Uterus (tissue), 4 donors: ENCODE data around the gene IFIT3. TPM values are rescaled to one million over a fixed set of nuclear protein-coding genes. Genes with fewer than 3 reads are reported as not detected.

ENCODE experiments used
- DNase-seq, 2 donors: peaks; one replicate each; pipeline ENCODE4 v3.0.0-alpha.2; 2019 to 2020
- H3K27ac ChIP-seq, 2 donors: fragments of 200-600 bp; sonication (generic); 1 replicate in 1 of 2; 2 replicates in 1 of 2; pipeline ENCODE4 v1.5.1; 2016 to 2018
- H3K27me3 ChIP-seq, 2 donors: fragments of 200-600 bp; sonication (generic); one replicate each; pipeline ENCODE4 v1.5.1; 2018 to 2019; ENCODE audit warnings: control low read depth in 1 of 2
- H3K36me3 ChIP-seq, 2 donors: fragments of 200-600 bp; sonication (generic); one replicate each; pipeline ENCODE4 v1.5.1; 2019; ENCODE audit warnings: control low read depth in 1 of 2
- H3K4me1 ChIP-seq, 2 donors: fragments of 200-600 bp; sonication (generic); one replicate each; pipeline ENCODE4 v1.5.1; 2018 to 2019; ENCODE audit warnings: control low read depth in 1 of 2
- H3K4me3 ChIP-seq, 2 donors: fragments of 200-600 bp; sonication (generic); 1 replicate in 1 of 2; 2 replicates in 1 of 2; pipeline ENCODE4 v1.5.1; 2018 to 2019; ENCODE audit warnings: mild to moderate bottlenecking in 1 of 2
- H3K9me3 ChIP-seq, 2 donors: fragments of 200-600 bp; sonication (generic); one replicate each; pipeline ENCODE4 v1.5.1; 2019; ENCODE audit warnings: control low read depth in 1 of 2
- POLR2A ChIP-seq, 2 donors: fragments of 450-650 bp; IDR thresholded peaks; one replicate each; pipeline ENCODE4 v1.6.1; 2016; ENCODE audit warnings: antibody characterized with exemption in 2 of 2, mild to moderate bottlenecking in 1 of 2, moderate library complexity in 1 of 2
- intact Hi-C: fragments of 100-400 bp; cut with DNase I; formaldehyde crosslinking; loops from one replicate; pipeline ENCODE4 v1.15.1; 2023; ENCODE audit warnings: low total_unique reads
- total RNA-seq, 4 donors: library from RNA; depleted of rRNA in 3 of 4; stranded (reverse); fragments of >200 nt in 3 of 4; gene quantifications; one replicate each; pipeline versions ENCODE4 v1.1.0 to v1.2.4, GENCODE V29; 2014 to 2023
- TF ChIP-seq, protein P1 (sequence below), 4 experiments: fragments of 200-600 bp in 2 of 4; fragments of 450-650 bp in 2 of 4; sonication (generic) in 2 of 4; IDR thresholded peaks; one replicate each; pipeline ENCODE4 v1.5.1; 2016 to 2019; ENCODE audit warnings: antibody characterized with exemption in 4 of 4, mild to moderate bottlenecking in 2 of 4, moderate library complexity in 1 of 4
- donor health status: DM: yes; HTN: yes; CAD: no.

IFIT3 gene
- total RNA-seq, 4 donors from 2014 or later: 6.9 to 25.3 (median 15.6) TPM

DNA sequence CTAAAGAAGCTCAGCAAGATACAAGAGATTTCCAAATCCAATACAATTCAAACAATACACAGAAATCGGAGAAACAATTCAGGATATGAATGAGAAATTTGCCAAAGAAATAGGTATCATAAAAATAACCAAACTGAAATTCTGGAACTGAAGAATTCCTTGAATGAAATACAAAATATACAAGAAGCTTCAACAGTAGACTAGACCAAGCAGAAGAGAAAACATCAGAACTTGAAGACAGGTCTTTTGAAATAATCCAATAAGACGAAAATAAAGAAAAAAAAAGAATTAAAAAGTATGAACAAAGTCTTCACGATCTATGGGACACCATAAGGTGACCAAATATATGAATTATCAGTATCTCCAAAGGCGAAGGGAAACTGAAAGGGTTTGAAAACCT, 28.8 kb upstream of the IFIT3 start:
- H3K4me1 ChIP-seq: no peaks in the 10 kb centered on the region
- TF ChIP-seq POLR2A (IDR thresholded peaks at IDR 0.05): no peak
- TF ChIP-seq, protein P1, sequence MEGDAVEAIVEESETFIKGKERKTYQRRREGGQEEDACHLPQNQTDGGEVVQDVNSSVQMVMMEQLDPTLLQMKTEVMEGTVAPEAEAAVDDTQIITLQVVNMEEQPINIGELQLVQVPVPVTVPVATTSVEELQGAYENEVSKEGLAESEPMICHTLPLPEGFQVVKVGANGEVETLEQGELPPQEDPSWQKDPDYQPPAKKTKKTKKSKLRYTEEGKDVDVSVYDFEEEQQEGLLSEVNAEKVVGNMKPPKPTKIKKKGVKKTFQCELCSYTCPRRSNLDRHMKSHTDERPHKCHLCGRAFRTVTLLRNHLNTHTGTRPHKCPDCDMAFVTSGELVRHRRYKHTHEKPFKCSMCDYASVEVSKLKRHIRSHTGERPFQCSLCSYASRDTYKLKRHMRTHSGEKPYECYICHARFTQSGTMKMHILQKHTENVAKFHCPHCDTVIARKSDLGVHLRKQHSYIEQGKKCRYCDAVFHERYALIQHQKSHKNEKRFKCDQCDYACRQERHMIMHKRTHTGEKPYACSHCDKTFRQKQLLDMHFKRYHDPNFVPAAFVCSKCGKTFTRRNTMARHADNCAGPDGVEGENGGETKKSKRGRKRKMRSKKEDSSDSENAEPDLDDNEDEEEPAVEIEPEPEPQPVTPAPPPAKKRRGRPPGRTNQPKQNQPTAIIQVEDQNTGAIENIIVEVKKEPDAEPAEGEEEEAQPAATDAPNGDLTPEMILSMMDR (IDR thresholded peaks at IDR 0.05): no peak
- H3K36me3 ChIP-seq: no peaks in the 10 kb centered on the region
- intact Hi-C loops: no loop called here
- H3K27me3 ChIP-seq: no peaks in the 10 kb centered on the region
- no peak overlapping the region for H3K27ac ChIP-seq
- no peak for DNase-seq
- H3K9me3 ChIP-seq: no peaks in the 10 kb centered on the region
- no peak overlapping the region for H3K4me3 ChIP-seq

DNA sequence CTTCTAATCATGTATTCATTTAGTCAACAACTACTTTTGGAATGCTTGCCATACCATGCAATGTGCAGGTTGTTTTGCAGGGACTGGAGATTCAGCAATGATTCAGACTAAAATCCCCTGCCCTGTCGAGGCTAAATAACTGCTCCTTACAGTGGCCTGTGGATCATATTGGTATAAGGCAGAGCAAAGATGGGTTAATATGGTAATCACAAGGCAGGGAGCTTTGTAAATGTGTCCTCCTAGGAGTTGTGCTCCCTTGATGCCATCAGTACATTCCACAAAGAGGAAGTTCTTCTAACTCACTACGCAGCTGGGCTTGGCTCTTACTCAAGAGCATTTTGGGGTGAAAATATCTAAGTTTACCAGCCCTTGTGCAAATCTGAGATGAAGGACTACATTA, 26.6 kb upstream of the IFIT3 start:
- Histone ChIP-seq H3K36me3 (no peaks in the 10 kb centered on the region), H3K4me3 (peak overlapping the region; percentile 36 to 42), H3K4me1 (no peaks in the 10 kb centered on the region), H3K9me3 (no peaks in the 10 kb centered on the region), H3K27me3 (no peaks in the 10 kb centered on the region), H3K27ac (peak overlapping the region; percentile 91 to 98)
- TF ChIP-seq, protein P1 (IDR thresholded peaks at IDR 0.05): no peak
- TF ChIP-seq POLR2A (IDR thresholded peaks at IDR 0.05): no peak
- no peak for DNase-seq
- intact Hi-C loops: no loop called here

DNA sequence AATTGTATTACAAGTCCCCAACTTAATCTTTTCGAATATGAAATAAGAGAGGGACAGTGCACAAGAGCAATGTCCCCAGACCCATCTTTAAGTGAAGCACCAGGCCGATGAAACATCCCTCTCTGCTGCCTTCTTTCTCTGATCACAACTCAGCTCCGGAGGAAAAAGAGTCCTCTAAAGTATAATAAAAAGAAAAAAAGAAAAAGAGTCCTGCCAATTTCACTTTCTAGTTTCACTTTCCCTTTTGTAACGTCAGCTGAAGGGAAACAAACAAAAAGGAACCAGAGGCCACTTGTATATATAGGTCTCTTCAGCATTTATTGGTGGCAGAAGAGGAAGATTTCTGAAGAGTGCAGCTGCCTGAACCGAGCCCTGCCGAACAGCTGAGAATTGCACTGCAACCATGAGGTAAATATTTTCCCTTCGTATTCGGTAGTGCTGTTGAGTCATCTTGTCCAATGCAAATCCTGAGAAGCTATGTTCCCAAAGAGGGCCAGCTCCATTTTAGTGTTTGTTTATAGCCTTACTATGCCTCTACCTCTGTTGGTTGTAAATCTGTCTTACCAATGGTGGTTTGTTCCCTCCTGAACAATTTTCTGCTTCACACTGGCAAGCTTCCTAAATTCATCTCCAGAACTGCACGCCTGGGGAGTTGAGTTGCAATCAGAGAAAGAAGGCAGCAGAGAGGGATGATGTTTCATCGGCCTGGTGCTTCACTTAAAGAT, 25.9 kb upstream of the IFIT3 start, which contains the start of gene IFIT2:
Gene IFIT2, plus strand, starts transcription at position 326 of the 725 bp plus-strand sequence. Its CDS starts 78 bp downstream, at position 404.
- H3K4me1 ChIP-seq: no peaks in the 10 kb centered on the region
- H3K27ac ChIP-seq: peak within 1 kb of the TSS; percentile 91 to 98
- H3K36me3 ChIP-seq: no peaks in the 10 kb centered on the region
- peak; percentile 56 to 66 for TF ChIP-seq POLR2A (IDR thresholded peaks at IDR 0.05)
- TF ChIP-seq, protein P1 (IDR thresholded peaks at IDR 0.05): no peak
- H3K27me3 ChIP-seq: no peaks in the 10 kb centered on the region
- no peaks in the 10 kb centered on the region for H3K9me3 ChIP-seq
- intact Hi-C loops: no loop called here
- peak; percentile 41 to 57 for DNase-seq
- peak within 1 kb of the TSS; percentile 36 to 42 for H3K4me3 ChIP-seq

DNA sequence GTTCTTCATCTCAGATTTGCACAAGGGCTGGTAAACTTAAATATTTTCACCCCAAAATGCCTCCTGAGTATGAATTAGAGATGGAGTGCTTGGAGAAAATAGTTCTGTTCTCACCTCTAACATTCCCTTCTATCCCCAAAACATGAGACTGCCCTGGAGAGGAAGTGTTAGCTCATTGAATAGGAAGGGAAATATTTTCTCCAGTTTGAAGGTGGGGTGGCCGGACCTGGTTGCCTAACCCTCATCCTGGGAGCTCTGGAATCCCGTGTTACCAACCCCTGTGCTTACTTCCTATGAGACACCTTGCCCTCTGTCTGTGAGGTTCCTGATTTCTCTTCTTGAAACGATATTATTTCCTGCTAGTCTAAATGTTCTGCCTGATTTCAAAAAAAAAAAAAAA, 25.2 kb upstream of the IFIT3 start:
- no peak for TF ChIP-seq POLR2A (IDR thresholded peaks at IDR 0.05)
- TF ChIP-seq, protein P1 (IDR thresholded peaks at IDR 0.05): no peak
- H3K4me1 ChIP-seq: no peaks in the 10 kb centered on the region
- H3K4me3 ChIP-seq: peak overlapping the region; percentile 36 to 42
- no peak for DNase-seq
- peak overlapping the region; percentile 91 to 98 for H3K27ac ChIP-seq
- no peaks in the 10 kb centered on the region for H3K9me3 ChIP-seq
- intact Hi-C loops: no loop called here
- no peaks in the 10 kb centered on the region for H3K36me3 ChIP-seq
- no peaks in the 10 kb centered on the region for H3K27me3 ChIP-seq

DNA sequence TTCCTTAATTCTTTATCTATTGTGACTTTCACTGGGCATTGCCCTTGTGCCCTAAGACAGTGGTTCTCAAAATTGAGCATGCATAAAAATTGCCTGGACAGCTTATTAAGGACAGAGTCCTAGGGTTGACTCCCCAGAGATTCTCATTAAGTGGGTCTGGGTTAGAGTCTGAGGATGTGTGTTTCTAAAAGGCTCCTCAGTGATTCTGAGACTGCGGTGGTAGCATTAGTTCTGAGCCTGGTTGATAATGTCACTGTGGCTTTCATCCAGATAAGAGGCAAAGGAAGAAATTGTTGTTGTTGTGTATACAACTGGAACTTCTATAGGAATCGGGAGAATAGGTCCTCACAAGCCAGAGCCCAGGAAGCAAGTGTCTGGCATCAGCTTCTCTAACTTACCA, 24.6 kb upstream of the IFIT3 start:
- Histone ChIP-seq H3K27ac (peak overlapping the region; percentile 91 to 98), H3K4me1 (no peaks in the 10 kb centered on the region), H3K27me3 (no peaks in the 10 kb centered on the region), H3K4me3 (peak overlapping the region in 1 of 2 donors; percentile 36), H3K36me3 (no peaks in the 10 kb centered on the region), H3K9me3 (no peaks in the 10 kb centered on the region)
- TF ChIP-seq, protein P1 (IDR thresholded peaks at IDR 0.05): no peak
- no peak for TF ChIP-seq POLR2A (IDR thresholded peaks at IDR 0.05)
- intact Hi-C loops: no loop called here
- DNase-seq: no peak
